HG02759 (cell line): ENCODE measurements around the gene EEF1G.
"Not testable (repeated sequence)": the region's sequence is repeated elsewhere in the genome, so short reads cannot be mapped to it uniquely, and the experiment has no call there.

Experiments used
- ATAC-seq: cut with Tn5 transposase; IDR thresholded peaks from one replicate; pipeline ENCODE4 v1.9.1; 2021; ENCODE audit warnings: mild to moderate bottlenecking, moderate library complexity; ENCODE audit not compliant: unreplicated experiment

Gene EEF1G

GRCh38 chr11:62603776-62604299 lies 30.1 kb upstream of the EEF1G start:
- no peak for ATAC-seq

- ATAC-seq, result no peak
Measured at GRCh38 chr11:62603072-62603408, 29.3 kb upstream of the EEF1G start.

- ATAC-seq, result peak; percentile 0
Measured at GRCh38 chr11:62602141-62603071, 28.7 kb upstream of the EEF1G start.

GRCh38 chr11:62601372-62602140 lies 27.9 kb upstream of the EEF1G start, which contains the start of gene MTA2:
Gene MTA2, minus strand, starts transcription at chr11:62601865. Its CDS starts 415 bp downstream, at chr11:62601450.
- ATAC-seq, result peak; percentile 74

DNA sequence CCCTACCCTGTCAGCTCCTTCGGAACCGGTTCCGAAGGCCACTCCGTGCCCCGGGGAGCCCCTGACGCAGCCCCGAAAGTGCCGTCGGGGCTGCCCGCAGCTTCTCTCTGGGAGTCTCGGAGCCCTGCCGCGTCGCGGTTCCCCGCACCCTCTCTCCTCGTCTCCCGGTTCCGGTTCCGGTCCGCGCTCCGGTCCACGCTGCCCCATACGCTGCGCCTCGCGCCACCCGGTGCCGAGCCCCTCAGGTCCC lies 27.4 kb upstream of the EEF1G start:
- ATAC-seq, result peak; percentile 10

- no peak for ATAC-seq
Measured at GRCh38 chr11:62600367-62601121, 26.9 kb upstream of the EEF1G start.

DNA sequence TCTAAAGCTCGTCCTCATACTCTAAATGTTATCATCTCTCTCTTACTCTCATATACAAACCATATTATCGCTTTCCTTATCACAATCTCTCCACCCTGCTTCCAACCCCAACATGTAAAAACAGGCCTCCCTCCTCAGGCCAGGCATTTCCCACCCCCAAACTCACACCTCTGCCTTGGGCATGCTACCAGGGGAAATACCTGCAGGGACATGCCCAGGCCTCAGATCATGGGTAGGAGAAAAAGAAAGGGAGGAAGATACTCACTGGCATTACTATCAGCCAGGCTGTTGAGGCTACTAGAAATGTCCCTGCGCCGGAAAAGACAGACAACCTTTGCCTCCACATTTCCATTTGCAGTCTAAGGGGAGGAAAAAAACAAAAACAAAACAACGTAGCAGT lies 26.2 kb upstream of the EEF1G start:
- ATAC-seq, result no peak

GRCh38 chr11:62599069-62599696 lies 25.5 kb upstream of the EEF1G start:
- peak; percentile 52 for ATAC-seq

DNA sequence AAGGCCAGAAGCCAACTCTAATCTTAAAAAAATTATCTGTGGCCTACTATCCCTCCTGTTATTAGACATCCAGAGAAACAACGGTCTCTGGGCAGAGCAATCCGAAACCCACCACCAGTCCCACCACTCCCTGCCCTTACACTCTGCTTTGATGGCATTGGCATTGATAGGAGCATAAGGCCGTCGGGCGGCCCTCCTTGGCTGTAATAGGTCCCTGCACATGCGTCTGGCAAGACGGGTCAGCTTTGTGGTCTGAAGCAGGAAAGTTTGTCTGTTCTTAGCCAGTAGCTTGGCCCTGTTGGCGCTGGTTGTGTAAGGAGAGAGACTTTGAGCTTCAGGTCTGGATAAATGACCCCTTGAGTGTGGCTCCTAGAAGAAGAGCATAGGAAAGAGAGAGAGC lies 21.4 kb upstream of the EEF1G start:
- no peak for ATAC-seq

DNA sequence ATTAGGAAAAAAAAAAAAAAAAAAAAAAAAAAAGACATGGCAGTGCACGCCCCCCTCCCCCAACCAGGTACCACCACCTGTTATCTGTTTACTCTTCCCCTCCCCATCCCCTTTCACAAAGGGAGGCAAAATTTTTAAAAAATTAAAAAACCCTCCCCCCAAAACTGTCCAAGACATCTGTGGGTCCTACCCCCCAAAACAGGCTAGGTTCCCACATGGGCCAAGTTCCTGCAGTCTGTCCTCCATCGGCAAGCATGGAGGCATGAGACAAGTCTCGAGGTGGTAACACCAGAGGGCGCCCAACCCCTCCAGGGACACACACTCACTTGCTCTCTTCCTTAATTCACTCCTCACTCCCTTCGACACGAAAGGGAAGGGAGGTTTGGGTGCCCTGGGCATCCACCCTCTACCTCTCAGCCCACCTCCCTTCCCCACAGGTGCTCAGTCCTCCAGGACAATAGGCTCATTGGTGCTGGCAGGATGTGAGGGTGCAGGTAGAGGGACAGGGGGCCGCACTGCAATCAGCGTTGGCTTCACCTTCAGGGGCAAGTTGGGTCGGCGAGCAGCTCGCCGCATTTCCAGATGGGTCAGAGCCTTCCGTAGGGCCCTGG lies 19.8 kb upstream of the EEF1G start:
- no peak for ATAC-seq

DNA sequence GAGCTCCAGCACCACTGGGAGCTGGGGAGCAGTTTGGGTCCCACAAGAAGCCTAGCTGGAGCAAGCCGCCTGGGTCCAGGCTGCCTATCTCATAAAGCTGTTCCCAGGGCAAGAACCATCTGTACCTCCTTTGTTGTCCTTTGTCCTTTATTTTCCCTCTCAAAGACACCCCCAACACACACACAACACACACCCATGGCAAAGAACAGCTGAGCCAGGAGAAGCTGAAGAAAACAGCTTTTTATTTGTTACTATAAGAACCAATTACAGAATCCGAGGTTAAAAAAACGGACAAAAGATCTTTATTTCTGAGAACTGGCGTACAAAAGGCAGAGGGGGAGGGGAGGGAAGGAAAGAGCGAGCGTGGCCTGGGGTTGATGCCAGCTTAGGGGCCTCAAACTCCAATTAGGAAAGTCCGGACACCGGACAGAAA lies 19.3 kb upstream of the EEF1G start:
- no peak for ATAC-seq

DNA sequence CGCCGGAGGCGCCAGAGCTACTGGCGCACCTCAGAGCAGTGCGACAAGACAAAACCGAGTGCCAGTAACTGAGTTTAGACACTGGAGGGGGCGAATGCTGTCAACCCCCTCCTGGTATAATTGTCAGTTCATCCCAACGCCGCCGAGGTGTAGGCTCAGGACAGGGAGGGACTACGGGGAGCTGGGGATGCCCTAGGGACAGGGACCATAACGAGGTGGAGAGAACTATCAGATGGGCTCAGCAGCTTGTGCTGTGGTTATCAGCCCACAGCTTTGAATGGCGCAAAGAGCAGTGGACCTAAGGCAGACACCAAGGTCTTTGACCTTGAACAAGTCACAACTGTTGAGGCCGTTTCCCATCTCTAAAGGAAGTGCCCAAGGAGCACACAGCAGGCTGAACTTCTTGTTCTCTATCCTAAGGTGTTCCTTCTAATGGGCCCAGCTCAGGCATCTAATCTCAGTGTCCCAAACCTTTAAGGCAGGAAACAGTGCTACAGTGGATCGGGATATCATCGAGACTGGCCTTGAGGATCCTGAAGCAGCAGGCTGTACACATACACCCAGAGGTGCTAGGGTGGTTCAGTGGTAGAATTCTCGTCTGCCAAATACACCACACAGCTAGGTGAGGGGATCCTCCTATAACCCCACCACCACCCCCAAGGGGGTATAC lies 18.6 kb upstream of the EEF1G start:
- no peak for ATAC-seq

GRCh38 chr11:62591448-62592145 lies 17.9 kb upstream of the EEF1G start, which contains the start of gene TUT1:
Gene TUT1, minus strand, starts transcription at chr11:62591523. Its CDS starts 38 bp downstream, at chr11:62591485.
- peak; percentile 93 for ATAC-seq

DNA sequence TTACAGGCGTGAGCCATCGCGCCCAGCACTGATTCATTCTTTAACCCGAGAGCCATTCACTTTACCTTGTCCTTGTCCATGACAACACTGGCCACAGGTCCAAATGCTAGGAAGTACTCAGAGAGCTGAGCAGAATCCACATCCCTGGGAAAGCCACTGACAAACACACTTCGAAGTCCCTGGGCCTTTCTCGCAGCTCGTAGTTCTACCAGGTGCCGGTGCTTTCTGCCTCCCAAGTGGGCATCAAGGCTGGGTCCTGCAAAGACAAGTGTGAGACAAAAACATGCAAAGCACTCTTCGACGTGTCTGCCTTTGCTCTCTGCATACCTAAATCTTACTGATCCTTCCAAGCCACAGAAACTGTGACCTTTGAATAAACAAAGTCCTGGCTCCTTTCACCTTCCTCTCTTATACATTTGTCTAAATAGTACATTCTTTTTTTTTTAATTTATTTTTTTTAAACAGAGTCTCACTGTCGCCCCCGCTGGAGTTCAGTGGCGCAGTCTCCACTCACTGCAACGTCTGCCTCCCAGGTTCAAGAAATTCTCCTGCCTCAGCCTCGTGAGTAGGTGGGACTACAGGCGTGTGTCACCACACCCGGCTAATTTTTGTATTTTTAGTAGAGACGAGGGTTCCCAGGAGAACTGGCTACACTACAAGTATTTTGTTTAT lies 15.4 kb upstream of the EEF1G start:
- no peak for ATAC-seq

DNA sequence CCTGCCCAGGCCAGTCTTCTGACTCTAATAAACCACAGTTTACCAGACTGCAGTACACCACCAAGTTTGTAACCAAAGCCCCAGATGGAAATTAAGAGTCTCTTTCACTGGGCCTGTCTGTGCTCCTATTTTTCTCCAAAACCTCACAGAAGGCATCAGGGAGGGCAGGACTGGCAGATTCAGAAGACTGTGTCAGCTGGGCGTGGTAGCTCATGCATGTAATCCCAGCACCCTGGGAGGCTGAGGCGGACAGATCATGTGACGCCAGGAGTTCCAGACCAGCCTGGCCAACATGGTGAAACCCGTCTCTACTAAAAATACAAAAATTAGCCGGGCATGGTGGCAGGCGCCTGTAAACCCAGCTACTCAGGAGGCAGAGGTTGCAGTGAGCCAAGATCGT lies 11.7 kb upstream of the EEF1G start:
- not testable (repeated sequence) for ATAC-seq

GRCh38 chr11:62581735-62582134 lies 8.0 kb upstream of the EEF1G start:
- not testable (repeated sequence) for ATAC-seq

DNA sequence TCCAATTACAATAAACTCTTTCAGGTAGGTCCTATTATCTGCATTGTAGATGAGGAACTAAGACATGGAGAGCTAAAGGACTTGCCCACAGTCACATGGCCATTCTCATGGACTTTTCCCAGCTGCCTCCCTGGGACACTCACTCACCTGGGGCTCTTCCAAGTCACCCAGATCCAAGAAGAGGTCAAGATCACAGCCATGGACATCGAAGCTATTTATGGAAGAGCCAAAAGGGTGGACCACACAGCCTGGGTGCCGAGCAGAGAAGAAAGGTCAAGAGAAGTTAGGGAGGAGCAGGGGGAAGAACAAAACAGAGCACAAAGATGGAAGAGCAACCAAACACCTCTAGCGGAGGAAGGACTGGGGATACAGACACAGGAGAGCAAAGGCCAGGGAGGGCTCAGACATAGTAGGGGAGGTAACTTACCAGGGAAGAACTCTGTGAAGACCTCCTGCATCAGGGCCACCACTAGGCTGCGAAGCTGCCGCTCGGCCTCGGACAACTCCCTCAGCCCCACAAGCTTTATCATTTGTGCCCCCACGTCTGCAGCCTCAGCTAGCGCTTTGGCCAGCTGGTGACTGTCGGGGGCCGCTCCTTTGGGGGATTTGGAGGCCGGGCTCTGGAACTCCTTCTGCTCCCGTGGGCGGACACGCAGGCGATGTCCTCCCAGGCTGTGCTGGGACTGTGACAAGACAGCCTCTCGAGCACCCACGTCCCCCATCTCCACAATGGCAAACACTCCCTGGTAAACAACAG lies 7.4 kb upstream of the EEF1G start:
- ATAC-seq, result no peak

DNA sequence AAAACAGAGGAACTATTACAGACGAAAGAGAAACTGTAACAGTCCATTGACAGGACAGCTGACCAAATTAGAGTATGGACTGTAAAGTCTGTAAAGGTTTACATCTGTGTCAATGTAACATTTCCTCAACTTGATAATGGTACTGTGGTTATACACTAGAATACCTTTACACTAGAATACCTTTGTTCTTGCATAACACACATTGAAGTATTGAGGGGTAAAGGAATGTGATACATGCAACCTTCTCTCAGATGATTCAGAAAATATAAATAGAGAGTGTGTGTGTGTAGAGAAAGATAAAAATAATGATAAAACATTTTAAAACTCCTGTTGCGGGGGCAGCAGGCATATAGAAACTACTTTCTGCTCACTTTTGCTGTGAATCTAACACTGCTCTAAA lies 5.6 kb upstream of the EEF1G start:
- no peak for ATAC-seq
